CD4-positive, alpha-beta T cell (primary cell): ENCODE results near the gene ANKS3. TPM values are rescaled to one million over a fixed set of nuclear protein-coding genes. Genes with fewer than 3 reads are reported as not detected.

ENCODE experiments used
- ATAC-seq: fragments of 200-7000 bp; cut with Tn5 transposase; one replicate; pipeline ENCODE4 v1.10.0; 2022; ENCODE audit warnings: mild to moderate bottlenecking; ENCODE audit not compliant: poor library complexity
- CTCF ChIA-PET: fragments of 350-600 bp; sonication (Branson Sonifier 250); formaldehyde crosslinking; loops from one replicate; lab custom pipeline; 2021; ENCODE audit warnings: antibody characterized with exemption, inconsistent platforms; lab: Charles Lee
- POLR2A ChIA-PET: fragments of 350-600 bp; sonication (Branson Sonifier 250); formaldehyde crosslinking; loops from one replicate; lab custom pipeline; 2021; ENCODE audit warnings: antibody characterized with exemption, inconsistent platforms; lab: Charles Lee
- DNase-seq, 14 experiments: peaks; one replicate each; pipeline ENCODE4 v3.0.0-alpha.2; 2013 to 2020; ENCODE audit warnings: mixed read lengths in 2 of 14
- H3K27ac ChIP-seq, 2 donors: one replicate each; pipeline versions ENCODE4 v1.5.1 to v1.7.0; 2013; ENCODE audit warnings: low read length in 2 of 2, low read depth in 1 of 2, mild to moderate bottlenecking in 1 of 2
- H3K27me3 ChIP-seq, 2 experiments: 1 replicate in 1 of 2; 2 replicates in 1 of 2; pipeline versions ENCODE4 v1.6.1 to v1.7.0; 2013; ENCODE audit warnings: low read length in 2 of 2, control low read depth in 1 of 2, mild to moderate bottlenecking in 1 of 2, moderate library complexity in 1 of 2; ENCODE audit not compliant: insufficient read depth in 2 of 2, control insufficient read depth in 1 of 2
- H3K36me3 ChIP-seq: one replicate; pipeline ENCODE4 v1.6.1; 2013; ENCODE audit warnings: low read length, control low read depth; ENCODE audit not compliant: insufficient read depth
- H3K4me1 ChIP-seq: one replicate; pipeline ENCODE4 v1.6.1; 2013; ENCODE audit warnings: low read length, control low read depth; ENCODE audit not compliant: insufficient read depth
- H3K4me3 ChIP-seq: one replicate; pipeline ENCODE4 v1.5.1; 2013; ENCODE audit warnings: mild to moderate bottlenecking, low read length, moderate library complexity
- H3K9me3 ChIP-seq, 2 experiments: 1 replicate in 1 of 2; 2 replicates in 1 of 2; pipeline versions ENCODE4 v1.6.1 to v1.7.0; 2013; ENCODE audit warnings: low read length in 2 of 2, mild to moderate bottlenecking in 2 of 2, control low read depth in 1 of 2, moderate library complexity in 1 of 2; ENCODE audit not compliant: control insufficient read depth in 1 of 2, insufficient read depth in 1 of 2
- H3K27ac Mint-ChIP-seq: one replicate; pipeline ENCODE4 v1.8.0; 2020; ENCODE audit warnings: mixed read lengths
- H3K27me3 Mint-ChIP-seq: one replicate; pipeline ENCODE4 v1.8.0; 2021; ENCODE audit warnings: mixed read lengths
- H3K36me3 Mint-ChIP-seq: one replicate; pipeline ENCODE4 v1.8.0; 2021; ENCODE audit warnings: low read depth, mixed read lengths
- H3K4me1 Mint-ChIP-seq: one replicate; pipeline ENCODE4 v1.8.0; 2021; ENCODE audit warnings: low read depth, mixed read lengths
- H3K4me3 Mint-ChIP-seq: one replicate; pipeline ENCODE4 v1.8.0; 2020; ENCODE audit warnings: mild to moderate bottlenecking, mixed read lengths
- H3K9me3 Mint-ChIP-seq: one replicate; pipeline ENCODE4 v1.8.0; 2020; ENCODE audit warnings: mixed read lengths
- intact Hi-C, 2 experiments: fragments of 100-400 bp; cut with DNase I in 1 of 2; cut with micrococcal nuclease in 1 of 2; formaldehyde crosslinking; loops; one replicate each; pipeline versions ENCODE4 v1.15.1 to v1.9.0; 2023 to 2025; cut with DNase I, micrococcal nuclease
- total RNA-seq, 174 experiments: library from RNA in 2 of 174; stranded (reverse) in 2 of 174; gene quantifications; one replicate each; pipeline ENCODE4 v1.2.3 and lab custom pipeline; 2021 to 2026
- TF ChIP-seq, protein P1 (sequence below): fragments of 200-600 bp; IDR thresholded peaks from one replicate; pipeline ENCODE4 v1.8.0; 2022; ENCODE audit warnings: antibody characterized with exemption, mild to moderate bottlenecking

Gene ANKS3
- total RNA-seq, 2 experiments from 2014 or later: 13.5 TPM

- Histone ChIP-seq H3K27me3 (no peaks in the 10 kb centered on the region), H3K4me3 (no peak overlapping the region), H3K4me1 (peaks cover 35% of the 10 kb centered on the region), H3K27ac (peak overlapping the region in 1 of 2 donors; percentile 82), H3K36me3 (peaks cover 41% of the 10 kb centered on the region), H3K9me3 (no peaks in the 10 kb centered on the region)
- intact Hi-C loops: no loop called here
- CTCF ChIA-PET: no interaction called here
- Mint-ChIP-seq H3K9me3 (no peaks in the 10 kb centered on the region), H3K27ac (peak overlapping the region; percentile 99), H3K36me3 (peaks cover 44% of the 10 kb centered on the region), H3K4me1 (peaks cover 29% of the 10 kb centered on the region), H3K4me3 (no peak overlapping the region), H3K27me3 (no peaks in the 10 kb centered on the region)
- POLR2A ChIA-PET: interaction anchor here (1.1 to 2.1 kb wide), 2 partner anchors 11 to 175 kb away, joined by 3 to 4 read pairs; no protein-coding TSS in a partner anchor
- TF ChIP-seq, protein P1, sequence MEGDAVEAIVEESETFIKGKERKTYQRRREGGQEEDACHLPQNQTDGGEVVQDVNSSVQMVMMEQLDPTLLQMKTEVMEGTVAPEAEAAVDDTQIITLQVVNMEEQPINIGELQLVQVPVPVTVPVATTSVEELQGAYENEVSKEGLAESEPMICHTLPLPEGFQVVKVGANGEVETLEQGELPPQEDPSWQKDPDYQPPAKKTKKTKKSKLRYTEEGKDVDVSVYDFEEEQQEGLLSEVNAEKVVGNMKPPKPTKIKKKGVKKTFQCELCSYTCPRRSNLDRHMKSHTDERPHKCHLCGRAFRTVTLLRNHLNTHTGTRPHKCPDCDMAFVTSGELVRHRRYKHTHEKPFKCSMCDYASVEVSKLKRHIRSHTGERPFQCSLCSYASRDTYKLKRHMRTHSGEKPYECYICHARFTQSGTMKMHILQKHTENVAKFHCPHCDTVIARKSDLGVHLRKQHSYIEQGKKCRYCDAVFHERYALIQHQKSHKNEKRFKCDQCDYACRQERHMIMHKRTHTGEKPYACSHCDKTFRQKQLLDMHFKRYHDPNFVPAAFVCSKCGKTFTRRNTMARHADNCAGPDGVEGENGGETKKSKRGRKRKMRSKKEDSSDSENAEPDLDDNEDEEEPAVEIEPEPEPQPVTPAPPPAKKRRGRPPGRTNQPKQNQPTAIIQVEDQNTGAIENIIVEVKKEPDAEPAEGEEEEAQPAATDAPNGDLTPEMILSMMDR: no peak
- ATAC-seq: no peak
- no peak for DNase-seq
Measured at GRCh38 chr16:4674926-4675530, 59.0 kb downstream of the ANKS3 start.

DNA sequence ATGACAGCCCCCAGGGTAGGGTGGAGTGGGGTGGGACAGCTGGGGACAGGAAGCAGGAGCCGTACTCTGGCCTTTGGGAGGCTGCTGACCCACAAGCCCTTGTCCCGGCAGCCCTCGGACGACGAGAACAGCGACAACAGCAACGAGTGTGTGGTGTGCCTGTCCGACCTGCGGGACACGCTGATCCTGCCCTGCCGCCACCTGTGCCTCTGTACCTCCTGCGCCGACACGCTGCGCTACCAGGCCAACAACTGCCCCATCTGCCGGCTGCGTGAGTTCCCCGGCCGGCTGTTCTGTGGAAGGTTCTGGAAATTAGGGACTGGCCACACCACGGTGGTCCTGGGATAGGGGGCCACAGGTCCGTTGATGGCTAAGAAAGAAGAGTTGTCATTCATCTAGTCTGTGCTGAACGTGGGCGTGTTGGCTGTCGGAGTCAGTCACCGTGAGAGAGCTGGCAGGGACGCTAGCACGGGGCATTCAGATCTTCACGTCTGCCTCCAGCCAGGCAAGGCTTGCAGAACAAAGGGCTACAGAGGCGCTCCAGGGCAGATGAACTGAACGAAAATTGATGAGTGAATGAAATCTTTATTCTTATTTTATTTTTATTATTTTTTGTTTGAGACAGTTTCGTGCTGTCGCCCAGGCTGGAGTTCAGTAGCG, 60.6 kb downstream of the ANKS3 start:
- ChIA-PET CTCF (no interaction called here), POLR2A (interaction anchor here (0.5 to 1.1 kb wide), 3 partner anchors 20 to 379 kb away, joined by 3 to 4 read pairs (median 3); partner anchors contain the start of genes NUDT16L1 and ZNF500)
- Histone ChIP-seq H3K27me3 (no peaks in the 10 kb centered on the region), H3K9me3 (no peaks in the 10 kb centered on the region), H3K4me1 (peaks cover 30% of the 10 kb centered on the region), H3K27ac (no peak overlapping the region), H3K36me3 (peaks cover 50% of the 10 kb centered on the region), H3K4me3 (no peak overlapping the region)
- TF ChIP-seq, protein P1: no peak
- DNase-seq (no peak), ATAC-seq (no peak)
- H3K27ac Mint-ChIP-seq: no peak overlapping the region
- no peaks in the 10 kb centered on the region for H3K27me3 Mint-ChIP-seq
- H3K36me3 Mint-ChIP-seq: peaks cover 45% of the 10 kb centered on the region
- H3K4me3 Mint-ChIP-seq: no peak overlapping the region
- no peaks in the 10 kb centered on the region for H3K9me3 Mint-ChIP-seq
- intact Hi-C loops: no loop called here
- peaks cover 29% of the 10 kb centered on the region for H3K4me1 Mint-ChIP-seq

DNA sequence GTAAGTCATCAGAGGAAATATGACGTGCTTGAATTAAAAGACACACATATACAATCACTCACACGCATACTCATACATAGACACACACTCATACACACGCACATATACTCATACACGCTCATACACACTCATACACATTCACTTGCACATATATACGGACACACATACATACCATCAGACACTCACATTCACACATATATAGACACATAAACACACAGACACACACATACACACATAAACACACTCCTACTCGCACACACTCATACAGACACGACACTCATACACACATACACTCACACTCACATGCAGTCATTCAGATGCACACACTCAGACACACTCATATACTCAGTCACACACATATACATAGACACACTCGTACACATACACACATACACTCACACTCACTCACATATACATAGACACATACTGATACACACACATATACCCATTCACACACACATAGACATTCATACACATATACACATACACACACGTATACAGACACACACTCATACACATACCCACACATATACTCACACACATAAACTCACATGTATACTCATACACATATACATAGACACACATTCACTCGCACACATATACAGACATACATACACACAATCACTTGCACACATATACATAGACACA, 65.6 kb downstream of the ANKS3 start:
- ATAC-seq (no peak), DNase-seq (no peak)
- Histone ChIP-seq H3K4me3 (no peak overlapping the region), H3K9me3 (no peaks in the 10 kb centered on the region), H3K27me3 (no peaks in the 10 kb centered on the region), H3K27ac (no peak overlapping the region), H3K36me3 (peaks cover 56% of the 10 kb centered on the region), H3K4me1 (peaks cover 40% of the 10 kb centered on the region)
- Mint-ChIP-seq H3K4me1 (peaks cover 19% of the 10 kb centered on the region), H3K27ac (no peak overlapping the region), H3K27me3 (no peaks in the 10 kb centered on the region), H3K36me3 (peaks cover 44% of the 10 kb centered on the region), H3K9me3 (no peaks in the 10 kb centered on the region), H3K4me3 (no peak overlapping the region)
- intact Hi-C loops: no loop called here
- POLR2A ChIA-PET: no interaction called here
- CTCF ChIA-PET: no interaction called here
- TF ChIP-seq, protein P1: no peak
